ENCODE results near the gene CITED4. TPM values are rescaled to one million over a fixed set of nuclear protein-coding genes. Genes with fewer than 3 reads are reported as not detected.

Gene CITED4
- total RNA-seq, 1 experiment from 2014 or later, result 10.6 TPM

DNA sequence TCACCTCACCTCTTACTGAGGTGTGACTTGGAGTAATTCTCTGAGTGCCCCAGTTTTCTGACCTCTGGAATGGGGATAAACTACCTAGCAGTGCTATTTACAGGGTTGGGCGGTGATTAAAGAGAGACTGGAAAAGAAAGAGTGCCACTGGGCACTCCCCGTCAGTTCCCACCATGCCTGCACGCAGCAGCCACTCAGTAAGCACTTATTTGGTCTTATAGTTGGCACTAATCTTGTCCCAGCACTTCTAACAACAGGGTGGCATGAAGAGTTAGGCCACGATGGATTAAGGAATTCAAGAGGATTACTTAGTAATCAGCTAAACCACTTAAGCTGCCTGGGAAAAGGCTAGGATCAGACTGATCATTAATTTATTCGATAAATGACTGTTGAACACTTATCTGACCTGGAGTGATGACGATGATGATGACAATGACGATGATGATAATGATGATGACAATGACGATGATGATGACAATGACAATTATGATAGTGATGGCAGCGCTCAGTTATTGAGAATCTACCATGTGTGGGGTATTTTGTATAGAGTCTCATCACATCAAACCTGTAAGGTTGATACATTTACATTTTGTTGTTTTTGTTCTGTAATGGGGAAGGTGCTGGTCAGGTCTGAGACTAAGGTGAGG is 5.4 kb downstream of the CITED4 start:
- Histone ChIP-seq H3K36me3 (ENCODE audit: low read depth, low read length) (no peaks in the 10 kb centered on the region), H3K9ac (ENCODE audit: low read length) (no peak overlapping the region), H3K4me1 (ENCODE audit: insufficient read depth, low read length) (0 out of 2 replicates have a peak, but pooled peaks cover 10% of the 10 kb centered on the region), H3K27me3 (ENCODE audit: low read length) (no peaks in the 10 kb centered on the region), H3K4me3 (ENCODE audit: low read length) (no peak overlapping the region), H2AFZ (ENCODE audit: low read length) (no peak overlapping the region), H3K27ac (ENCODE audit: low read length) (no peak overlapping the region), H3K4me2 (ENCODE audit: low read length) (no peak overlapping the region), H3K9me3 (ENCODE audit: low read length) (no peaks in the 10 kb centered on the region), H3K9me2 (replicated peaks; ENCODE audit: low read length) (no peaks in the 10 kb centered on the region), H3F3A (ENCODE audit: low read length, unreplicated experiment) (no peaks in the 10 kb centered on the region), H4K20me1 (ENCODE audit: low read length) (no peaks in the 10 kb centered on the region), H3K79me2 (ENCODE audit: low read length) (no peaks in the 10 kb centered on the region)
- intact Hi-C loops (cut with micrococcal nuclease), result no loop called here
- ChIA-PET POLR2A (ENCODE audit: unreplicated experiment) (no interaction called here), CTCF (no interaction called here)
- DNase-seq (no peak), ATAC-seq (no peak)
- no TSS peak for BruUV-seq (replicated peaks)
- TF ChIP-seq, protein P1, sequence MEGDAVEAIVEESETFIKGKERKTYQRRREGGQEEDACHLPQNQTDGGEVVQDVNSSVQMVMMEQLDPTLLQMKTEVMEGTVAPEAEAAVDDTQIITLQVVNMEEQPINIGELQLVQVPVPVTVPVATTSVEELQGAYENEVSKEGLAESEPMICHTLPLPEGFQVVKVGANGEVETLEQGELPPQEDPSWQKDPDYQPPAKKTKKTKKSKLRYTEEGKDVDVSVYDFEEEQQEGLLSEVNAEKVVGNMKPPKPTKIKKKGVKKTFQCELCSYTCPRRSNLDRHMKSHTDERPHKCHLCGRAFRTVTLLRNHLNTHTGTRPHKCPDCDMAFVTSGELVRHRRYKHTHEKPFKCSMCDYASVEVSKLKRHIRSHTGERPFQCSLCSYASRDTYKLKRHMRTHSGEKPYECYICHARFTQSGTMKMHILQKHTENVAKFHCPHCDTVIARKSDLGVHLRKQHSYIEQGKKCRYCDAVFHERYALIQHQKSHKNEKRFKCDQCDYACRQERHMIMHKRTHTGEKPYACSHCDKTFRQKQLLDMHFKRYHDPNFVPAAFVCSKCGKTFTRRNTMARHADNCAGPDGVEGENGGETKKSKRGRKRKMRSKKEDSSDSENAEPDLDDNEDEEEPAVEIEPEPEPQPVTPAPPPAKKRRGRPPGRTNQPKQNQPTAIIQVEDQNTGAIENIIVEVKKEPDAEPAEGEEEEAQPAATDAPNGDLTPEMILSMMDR (conservative IDR thresholded peaks at IDR 0.05; ENCODE audit: low read depth, low read length), result no peak
- no peak for TF ChIP-seq EZH2phosphoT487 (IDR thresholded peaks at IDR 0.05; ENCODE audit: borderline replicate concordance, low read length)
- no peak for TF ChIP-seq EZH2 (IDR thresholded peaks at IDR 0.05; ENCODE audit: low read length, unreplicated experiment)

DNA sequence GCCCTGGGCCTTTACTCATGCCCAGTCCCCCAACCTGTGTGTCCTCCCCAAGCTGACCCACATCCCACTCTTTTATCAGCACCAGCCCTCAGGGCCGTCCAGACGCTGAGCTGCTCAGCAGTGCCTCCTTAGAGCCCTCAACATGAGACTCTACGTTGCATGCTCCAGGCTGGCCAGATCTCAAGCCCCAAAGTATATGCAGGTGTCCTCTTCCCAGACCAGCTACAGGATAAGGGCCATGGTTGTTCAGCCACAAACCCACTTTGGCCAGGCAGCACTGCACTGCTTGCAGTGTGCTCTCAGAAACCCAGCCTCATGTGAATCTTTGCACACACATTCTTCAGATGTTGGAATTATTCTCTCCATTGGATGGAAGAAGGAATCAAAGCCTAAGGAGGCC is 6.0 kb downstream of the CITED4 start:
- ATAC-seq (no peak), DNase-seq (no peak)
- Histone ChIP-seq H3K9me3 (ENCODE audit: low read length) (no peaks in the 10 kb centered on the region), H3F3A (ENCODE audit: low read length, unreplicated experiment) (no peaks in the 10 kb centered on the region), H4K20me1 (ENCODE audit: low read length) (no peaks in the 10 kb centered on the region), H3K36me3 (ENCODE audit: low read depth, low read length) (no peaks in the 10 kb centered on the region), H3K4me1 (ENCODE audit: insufficient read depth, low read length) (0 out of 2 replicates have a peak, but pooled peaks cover 10% of the 10 kb centered on the region), H3K79me2 (ENCODE audit: low read length) (no peaks in the 10 kb centered on the region), H3K9ac (ENCODE audit: low read length) (no peak overlapping the region), H3K27me3 (ENCODE audit: low read length) (no peaks in the 10 kb centered on the region), H2AFZ (ENCODE audit: low read length) (no peak overlapping the region), H3K9me2 (replicated peaks; ENCODE audit: low read length) (no peaks in the 10 kb centered on the region), H3K4me2 (ENCODE audit: low read length) (no peak overlapping the region), H3K4me3 (ENCODE audit: low read length) (no peak overlapping the region), H3K27ac (ENCODE audit: low read length) (no peak overlapping the region)
- TF ChIP-seq EZH2phosphoT487 (IDR thresholded peaks at IDR 0.05; ENCODE audit: borderline replicate concordance, low read length) (no peak), EZH2 (IDR thresholded peaks at IDR 0.05; ENCODE audit: low read length, unreplicated experiment) (no peak)
- TF ChIP-seq, protein P1 (conservative IDR thresholded peaks at IDR 0.05; ENCODE audit: low read depth, low read length), result no peak
- intact Hi-C loops (cut with micrococcal nuclease), result no loop called here
- no TSS peak for BruUV-seq (replicated peaks)
- POLR2A ChIA-PET (ENCODE audit: unreplicated experiment), result no interaction called here
- CTCF ChIA-PET, result no interaction called here

DNA sequence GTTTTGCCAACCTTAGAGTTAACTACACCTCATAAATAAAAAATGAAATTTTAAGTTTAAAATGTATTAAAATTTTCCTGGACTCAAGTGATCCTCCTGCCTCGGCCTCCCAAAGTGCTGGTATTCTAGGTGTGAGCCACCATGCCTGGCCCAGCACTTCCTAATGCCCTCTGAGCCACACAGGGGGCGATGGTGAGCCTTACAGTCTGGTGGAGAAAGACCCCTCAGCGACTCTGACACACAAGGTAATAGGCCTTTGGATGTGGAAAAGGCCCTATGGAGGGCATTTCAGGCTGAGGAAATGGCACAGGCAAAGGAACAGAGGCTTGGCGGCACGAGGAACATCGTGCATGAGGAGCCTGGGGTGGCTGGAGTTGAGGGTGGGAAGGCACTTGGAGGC is 6.7 kb downstream of the CITED4 start:
- Histone ChIP-seq H2AFZ (ENCODE audit: low read length) (no peak overlapping the region), H3K9ac (ENCODE audit: low read length) (no peak overlapping the region), H3K27ac (ENCODE audit: low read length) (no peak overlapping the region), H3F3A (ENCODE audit: low read length, unreplicated experiment) (no peaks in the 10 kb centered on the region), H3K9me2 (replicated peaks; ENCODE audit: low read length) (no peaks in the 10 kb centered on the region), H3K4me3 (ENCODE audit: low read length) (no peak overlapping the region), H3K9me3 (ENCODE audit: low read length) (no peaks in the 10 kb centered on the region), H3K27me3 (ENCODE audit: low read length) (no peaks in the 10 kb centered on the region), H4K20me1 (ENCODE audit: low read length) (no peaks in the 10 kb centered on the region), H3K4me2 (ENCODE audit: low read length) (no peak overlapping the region), H3K79me2 (ENCODE audit: low read length) (no peaks in the 10 kb centered on the region), H3K36me3 (ENCODE audit: low read depth, low read length) (no peaks in the 10 kb centered on the region), H3K4me1 (ENCODE audit: insufficient read depth, low read length) (0 out of 2 replicates have a peak, but pooled peaks cover 10% of the 10 kb centered on the region)
- POLR2A ChIA-PET (ENCODE audit: unreplicated experiment), result no interaction called here
- TF ChIP-seq, protein P1 (conservative IDR thresholded peaks at IDR 0.05; ENCODE audit: low read depth, low read length), result peak; percentile 53; the same call in 1 of the 2 replicates
- no peak for TF ChIP-seq EZH2phosphoT487 (IDR thresholded peaks at IDR 0.05; ENCODE audit: borderline replicate concordance, low read length)
- no peak for DNase-seq
- BruUV-seq (replicated peaks), result no TSS peak
- CTCF ChIA-PET, result no interaction called here
- no peak for ATAC-seq
- intact Hi-C loops (cut with micrococcal nuclease), result no loop called here

All from PC-3 (cell line).